Activated CD8-positive, alpha-beta memory T cell treated with anti-CD3 and anti-CD28 coated beads, Interleukin-2, amount 50 U/mL, for 48 hours (primary cell): ENCODE data around the gene OR8K5.
"Not testable (repeated sequence)": the region's sequence is repeated elsewhere in the genome, so short reads cannot be mapped to it uniquely, and the experiment has no call there.

Experiments used
- DNase-seq: peaks from one replicate; pipeline ENCODE4 v3.0.0-alpha.2; 2020

The OR8K5 gene

GRCh38 chr11:56160217-56160616 is at the start of gene OR8K5:
Gene OR8K5 (minus strand): TSS chr11:56160317. CDS start chr11:56160317, 0 bp downstream.
- DNase-seq = no peak

- no peak for DNase-seq
Measured at GRCh38 chr11:56207790-56208189, 47.7 kb upstream of the OR8K5 start.

GRCh38 chr11:56197367-56197766 is 37.2 kb upstream of the OR8K5 start:
- no peak for DNase-seq

GRCh38 chr11:56196705-56197104 is 36.6 kb upstream of the OR8K5 start:
- DNase-seq = no peak

GRCh38 chr11:56188602-56189001 is 28.5 kb upstream of the OR8K5 start:
- DNase-seq = no peak

GRCh38 chr11:56183459-56183858 is 23.3 kb upstream of the OR8K5 start:
- no peak for DNase-seq

- no peak for DNase-seq
Measured at GRCh38 chr11:56176318-56176717, 16.2 kb upstream of the OR8K5 start, which contains the start of gene OR5J2. Gene OR5J2 (plus strand): TSS chr11:56176618. CDS start chr11:56176618, 0 bp downstream.

- DNase-seq = no peak
Measured at GRCh38 chr11:56172256-56172830, 12.2 kb upstream of the OR8K5 start.

GRCh38 chr11:56163804-56164203 is 3.7 kb upstream of the OR8K5 start:
- no peak for DNase-seq

GRCh38 chr11:56152333-56152732 is 7.8 kb downstream of the OR8K5 start:
- DNase-seq = no peak

- no peak for DNase-seq
Measured at GRCh38 chr11:56151376-56151775, 8.7 kb downstream of the OR8K5 start.

GRCh38 chr11:56143681-56144080 is 16.4 kb downstream of the OR8K5 start:
- not testable (repeated sequence) for DNase-seq

- no peak for DNase-seq
Measured at GRCh38 chr11:56140151-56140661, 19.9 kb downstream of the OR8K5 start, which contains the start of gene OR8J3. Gene OR8J3 (minus strand): TSS chr11:56140201. CDS start chr11:56137718, 2,483 bp downstream.

GRCh38 chr11:56122073-56122472 is 38.0 kb downstream of the OR8K5 start, which contains the start of gene OR8H3:
Gene OR8H3 (plus strand): TSS chr11:56122373. CDS start chr11:56122373, 0 bp downstream.
- DNase-seq = no peak
